IPS-18c (cell line): ENCODE results near the gene TMEM86A.

ENCODE experiments used
- H3K4me3 ChIP-seq: 2 replicates; pipeline ENCODE4 v1.7.0; 2013; ENCODE audit warnings: low read depth, mild to moderate bottlenecking, low read length, moderate library complexity; ENCODE audit not compliant: insufficient read depth
- H3K9me3 ChIP-seq: one replicate; pipeline ENCODE4 v1.6.1; 2013; ENCODE audit warnings: mild to moderate bottlenecking, low read length, moderate library complexity; ENCODE audit not compliant: control insufficient read depth, insufficient read depth

Gene TMEM86A

DNA sequence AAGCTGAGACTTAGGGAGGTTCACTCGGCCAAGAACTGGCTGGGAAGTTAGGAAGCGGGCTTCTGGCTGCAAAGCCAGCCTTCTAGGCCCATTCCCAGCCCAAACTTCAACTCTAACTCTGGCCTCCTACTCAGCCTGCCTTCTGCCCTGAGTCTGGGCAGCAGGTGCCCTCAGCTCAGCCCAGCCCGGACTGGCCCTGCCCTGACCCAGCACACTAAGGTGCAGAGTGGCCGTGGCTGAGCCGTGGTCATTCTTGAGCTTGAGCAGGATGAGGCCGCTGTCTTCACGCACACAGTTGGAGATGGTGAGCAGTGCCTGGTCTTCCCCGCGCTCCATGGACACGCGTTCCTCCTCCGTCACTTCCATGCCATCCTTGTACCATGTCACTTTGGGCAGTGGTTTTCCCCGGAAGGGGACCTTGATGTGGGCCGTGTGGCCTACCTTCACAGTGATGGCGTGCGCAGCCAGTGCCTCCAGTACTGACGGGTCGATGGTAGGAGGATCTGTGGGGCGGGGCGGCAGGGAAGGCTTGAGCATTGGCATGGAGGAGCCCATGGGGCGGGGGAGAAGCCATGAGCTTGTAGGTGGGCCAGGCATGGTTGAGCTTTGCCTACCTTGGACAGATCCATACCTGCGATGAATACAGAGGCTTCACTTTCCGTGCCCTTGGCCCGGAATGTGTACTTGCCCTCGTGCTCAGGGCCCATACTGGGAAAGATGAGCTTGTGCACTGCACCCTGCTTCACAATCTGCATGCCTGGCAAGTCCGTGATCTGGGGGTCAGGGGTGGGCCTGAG, 15.3 kb downstream of the TMEM86A start:
- H3K9me3 ChIP-seq = no peaks in the 10 kb centered on the region
- H3K4me3 ChIP-seq = no peak overlapping the region

DNA sequence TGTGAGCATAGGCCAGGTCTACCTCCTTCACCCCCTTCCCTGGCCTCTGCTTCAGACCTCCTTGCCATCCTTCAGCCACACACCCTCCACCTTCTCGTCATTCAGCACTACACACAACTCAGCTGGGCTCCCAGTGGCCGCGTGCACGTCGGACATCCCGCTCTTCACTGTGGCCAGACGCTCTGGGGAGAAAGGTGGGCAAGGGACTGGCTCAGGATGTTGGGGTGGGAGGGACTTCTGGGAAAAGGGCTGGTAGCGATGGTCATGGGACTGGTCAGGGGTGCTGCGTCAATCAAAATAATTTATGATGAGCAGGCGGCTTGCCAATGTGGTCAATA, 15.8 kb downstream of the TMEM86A start:
- no peak overlapping the region for H3K4me3 ChIP-seq
- no peaks in the 10 kb centered on the region for H3K9me3 ChIP-seq

DNA sequence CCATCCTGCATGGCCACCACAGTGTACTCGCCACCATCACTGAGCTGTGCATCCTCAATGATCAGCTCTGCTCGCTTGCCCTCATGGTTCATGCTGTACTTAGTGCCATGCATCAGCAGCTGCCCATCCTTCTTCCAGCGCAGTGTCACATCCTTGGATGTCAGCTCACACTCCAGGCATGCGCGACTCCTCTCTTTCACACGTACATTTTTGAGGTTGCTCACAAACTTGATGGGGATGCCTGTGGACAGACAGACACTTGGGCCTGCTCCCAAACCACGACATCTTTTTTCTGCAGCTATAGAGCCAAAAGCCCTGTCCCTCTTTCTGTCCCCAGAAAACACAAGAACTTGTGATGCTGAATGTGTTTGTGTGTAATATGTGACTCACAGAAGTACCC, 16.9 kb downstream of the TMEM86A start:
- no peak overlapping the region for H3K4me3 ChIP-seq
- no peaks in the 10 kb centered on the region for H3K9me3 ChIP-seq

- H3K4me3 ChIP-seq = 0 out of 2 replicates have a peak overlapping the region, but pooled peaks have one; percentile 59
- no peaks in the 10 kb centered on the region for H3K9me3 ChIP-seq
These were observed 21.7 kb downstream of the TMEM86A start for GRCh38 chr11:18720091-18720807.

- no peaks in the 10 kb centered on the region for H3K9me3 ChIP-seq
- H3K4me3 ChIP-seq = peak overlapping the region; percentile 59
These were observed 22.4 kb downstream of the TMEM86A start for GRCh38 chr11:18720808-18721560.

GRCh38 chr11:18721561-18722292, 23.1 kb downstream of the TMEM86A start:
- Histone ChIP-seq H3K9me3 (no peaks in the 10 kb centered on the region), H3K4me3 (peak overlapping the region; percentile 59)

GRCh38 chr11:18722293-18722637, 23.7 kb downstream of the TMEM86A start:
- no peaks in the 10 kb centered on the region for H3K9me3 ChIP-seq
- H3K4me3 ChIP-seq = no peak overlapping the region; the same call in 1 of the 2 replicates

- Histone ChIP-seq H3K9me3 (no peaks in the 10 kb centered on the region), H3K4me3 (no peak overlapping the region)
These were observed 25.4 kb downstream of the TMEM86A start for GRCh38 chr11:18723991-18724390.

- H3K4me3 ChIP-seq = no peak within 1 kb of the TSS; the same call in 1 of the 2 replicates
These were observed 27.5 kb downstream of the TMEM86A start, which contains the start of gene IGSF22 for GRCh38 chr11:18726040-18726439. Gene IGSF22 (minus strand): TSS chr11:18726188. CDS start chr11:18724236, 1,952 bp downstream.

DNA sequence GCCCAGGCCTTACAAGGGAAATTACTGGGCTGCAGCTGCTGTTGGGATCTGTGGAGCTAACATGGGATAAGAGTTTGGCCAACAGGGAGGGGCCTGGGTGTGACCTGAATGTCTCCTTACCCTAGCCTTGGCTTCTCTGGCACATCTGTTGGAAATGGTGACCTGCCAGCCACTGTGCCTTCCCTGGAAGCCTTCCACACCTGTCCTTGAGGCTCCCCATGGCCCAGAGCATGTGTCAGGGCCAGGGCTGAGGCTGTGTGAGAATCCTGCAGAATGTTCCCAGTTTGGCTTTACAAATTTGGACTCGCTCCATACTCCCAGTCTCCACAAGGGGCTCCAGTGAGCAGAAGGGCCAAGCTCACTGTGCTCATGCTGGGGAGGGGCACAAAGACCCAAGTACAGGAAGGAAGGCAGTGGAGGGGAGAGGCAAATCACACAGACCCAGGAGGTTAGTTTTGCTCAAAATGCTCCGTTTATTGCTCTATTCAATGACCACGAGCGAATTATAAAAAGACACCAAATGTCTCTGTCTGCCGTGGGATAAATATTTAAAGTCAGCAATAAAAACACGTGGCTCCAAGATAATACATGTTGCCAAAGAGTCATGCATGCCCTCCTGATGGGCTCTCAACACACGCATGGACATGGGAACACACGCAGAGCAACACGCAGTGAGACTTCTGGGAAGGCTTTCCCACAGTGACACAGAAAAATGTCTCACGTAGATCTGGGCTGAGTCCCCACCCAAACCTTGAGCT, 29.1 kb downstream of the TMEM86A start:
- H3K4me3 ChIP-seq = no peak overlapping the region
- no peaks in the 10 kb centered on the region for H3K9me3 ChIP-seq

More at GRCh38 chr11:18726040-18726439, 27.5 kb downstream of the TMEM86A start, which contains the start of gene IGSF22:
- H3K9me3 ChIP-seq = no peaks in the 10 kb centered on the region

- H3K9me3 ChIP-seq = no peaks in the 10 kb centered on the region
- H3K4me3 ChIP-seq = no peak overlapping the region
These were observed 30.1 kb downstream of the TMEM86A start for GRCh38 chr11:18728658-18729057.

DNA sequence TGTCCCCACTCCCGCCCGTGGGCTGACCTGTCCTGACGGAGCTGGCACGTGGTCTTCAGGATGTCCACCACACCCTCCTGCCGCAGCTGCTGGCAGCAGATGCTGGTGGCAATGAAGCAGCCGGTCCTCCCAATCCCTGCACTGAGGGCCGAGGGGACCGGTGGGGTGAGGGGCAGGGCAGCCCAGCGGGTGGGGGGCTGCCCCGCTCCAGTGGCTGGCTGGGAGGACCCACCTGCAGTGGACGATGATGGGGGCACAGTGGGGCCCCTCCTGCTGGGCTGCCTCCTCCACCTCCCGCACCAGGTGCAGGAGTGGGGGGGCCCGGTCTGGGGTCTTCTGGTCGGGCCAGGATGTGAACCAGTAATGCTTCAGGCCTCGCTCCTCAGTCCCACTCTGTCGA, 30.8 kb downstream of the TMEM86A start:
- Histone ChIP-seq H3K9me3 (no peaks in the 10 kb centered on the region), H3K4me3 (no peak overlapping the region)

GRCh38 chr11:18730020-18730419, 31.4 kb downstream of the TMEM86A start:
- H3K4me3 ChIP-seq = no peak overlapping the region
- H3K9me3 ChIP-seq = no peaks in the 10 kb centered on the region

DNA sequence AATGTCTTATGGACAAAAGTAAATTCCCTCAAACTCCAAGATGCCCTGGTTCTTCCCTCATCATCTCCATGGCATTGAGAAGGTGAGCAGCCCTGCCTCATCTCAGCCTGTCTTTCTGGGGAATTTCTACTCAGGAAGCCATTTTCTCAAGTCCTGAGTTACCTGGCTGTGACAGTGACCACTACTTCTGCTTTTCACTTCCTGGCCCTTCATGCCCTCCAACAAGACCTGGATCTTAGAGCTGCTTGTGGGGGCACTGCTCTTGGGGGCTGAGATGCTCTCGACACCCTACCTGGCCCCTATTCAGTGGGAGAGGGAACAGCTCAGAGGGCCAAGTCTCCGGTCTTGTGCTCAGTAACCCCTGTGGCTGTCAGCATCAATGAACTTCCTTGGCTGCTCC, 32.9 kb downstream of the TMEM86A start:
- Histone ChIP-seq H3K9me3 (no peaks in the 10 kb centered on the region), H3K4me3 (no peak overlapping the region)

- no peaks in the 10 kb centered on the region for H3K9me3 ChIP-seq
- no peak overlapping the region for H3K4me3 ChIP-seq
These were observed 33.6 kb downstream of the TMEM86A start for GRCh38 chr11:18731949-18732821.

- no peaks in the 10 kb centered on the region for H3K9me3 ChIP-seq
These were observed 34.6 kb downstream of the TMEM86A start for GRCh38 chr11:18733202-18733601.

More at GRCh38 chr11:18733202-18733601, 34.6 kb downstream of the TMEM86A start:
- H3K4me3 ChIP-seq = no peak overlapping the region
